Right lobe of liver (tissue), 4 donors: ENCODE data around the gene KMT2C.

Source experiments
- CTCF ChIP-seq, 4 donors: fragments of 200-600 bp in 3 of 4; fragments of 450-650 bp in 1 of 4; IDR thresholded peaks; one replicate each; pipeline versions ENCODE4 v1.5.1 to v1.8.0; 2016 to 2022; ENCODE audit warnings: antibody characterized with exemption in 4 of 4, mild to moderate bottlenecking in 2 of 4
- POLR2A ChIP-seq: fragments of 450-650 bp; IDR thresholded peaks from one replicate; pipeline ENCODE4 v1.6.1; 2017; ENCODE audit warnings: antibody characterized with exemption, mild to moderate bottlenecking
- donor health status: DM: no; HTN: no; CAD: no.
- donor health status: DM: no; HTN: no; CAD: no.
- donor health status: DM: no; HTN: yes; CAD: no.

GRCh38 chr7:152464312-152465118 is 28.7 kb upstream of the KMT2C start:
- TF ChIP-seq POLR2A: peak; percentile 87
- no peak for TF ChIP-seq CTCF (IDR thresholded peaks at IDR 0.05)
